ENCODE measurements around the gene POU2F1.

- TF ChIP-seq CTCF (IDR thresholded peaks at IDR 0.05) (no peak), POLR2A (IDR thresholded peaks at IDR 0.05) (no peak)
Observed at GRCh38 chr1:167456926-167457325, 236.2 kb downstream of the POU2F1 start.

All from stomach (tissue), 4 donors.